Measurements from ENCODE around the gene RHEB. TPM values are rescaled to one million over a fixed set of nuclear protein-coding genes. Genes with fewer than 3 reads are reported as not detected.

RHEB gene
- total RNA-seq, 1 donor from 2014 or later, result 113 TPM

DNA sequence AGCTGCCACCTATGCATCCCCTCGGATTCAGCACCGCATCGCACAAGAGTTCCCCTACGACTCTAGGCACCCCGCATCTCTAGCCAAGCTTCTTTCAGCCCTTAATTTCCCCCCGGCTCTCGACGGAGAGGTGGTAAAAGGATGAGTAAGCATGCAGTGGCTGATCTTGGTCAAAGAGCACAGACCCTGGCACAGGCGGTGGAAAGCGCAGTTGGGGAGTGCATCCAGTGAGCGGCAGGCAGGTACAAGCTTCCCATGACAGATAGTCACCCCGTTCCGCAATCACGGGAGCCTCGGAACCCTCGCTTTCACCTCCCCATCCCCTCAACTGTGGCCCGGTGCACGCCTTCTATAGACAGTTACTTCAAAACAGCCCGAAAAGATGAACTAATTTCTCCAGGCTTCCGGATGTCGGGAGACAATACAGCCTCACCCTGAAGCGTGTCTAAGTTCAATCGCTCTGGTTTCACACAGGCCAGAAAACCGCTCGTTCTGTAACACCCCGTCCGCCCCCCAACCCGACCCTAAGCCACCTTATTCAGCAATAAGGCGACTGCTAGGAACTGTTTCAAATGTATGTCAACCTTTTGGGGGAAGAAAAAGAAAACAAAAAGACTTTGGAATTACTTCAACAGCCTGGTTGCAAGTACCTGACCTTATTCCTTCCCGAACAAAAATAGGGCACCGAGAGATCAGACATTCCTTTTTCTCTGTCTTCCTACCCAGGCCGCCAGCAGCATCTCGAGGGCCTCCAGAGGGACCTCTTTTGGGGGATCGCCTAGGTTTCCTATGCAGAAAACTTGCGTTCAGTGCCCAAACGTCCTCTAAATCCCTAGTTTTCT, 1.4 kb downstream of the RHEB start:
- peak overlapping the region; percentile 77 for H3K4me3 ChIP-seq
- intact Hi-C loops (cut with micrococcal nuclease), result no loop called here
- TF ChIP-seq, protein P1, sequence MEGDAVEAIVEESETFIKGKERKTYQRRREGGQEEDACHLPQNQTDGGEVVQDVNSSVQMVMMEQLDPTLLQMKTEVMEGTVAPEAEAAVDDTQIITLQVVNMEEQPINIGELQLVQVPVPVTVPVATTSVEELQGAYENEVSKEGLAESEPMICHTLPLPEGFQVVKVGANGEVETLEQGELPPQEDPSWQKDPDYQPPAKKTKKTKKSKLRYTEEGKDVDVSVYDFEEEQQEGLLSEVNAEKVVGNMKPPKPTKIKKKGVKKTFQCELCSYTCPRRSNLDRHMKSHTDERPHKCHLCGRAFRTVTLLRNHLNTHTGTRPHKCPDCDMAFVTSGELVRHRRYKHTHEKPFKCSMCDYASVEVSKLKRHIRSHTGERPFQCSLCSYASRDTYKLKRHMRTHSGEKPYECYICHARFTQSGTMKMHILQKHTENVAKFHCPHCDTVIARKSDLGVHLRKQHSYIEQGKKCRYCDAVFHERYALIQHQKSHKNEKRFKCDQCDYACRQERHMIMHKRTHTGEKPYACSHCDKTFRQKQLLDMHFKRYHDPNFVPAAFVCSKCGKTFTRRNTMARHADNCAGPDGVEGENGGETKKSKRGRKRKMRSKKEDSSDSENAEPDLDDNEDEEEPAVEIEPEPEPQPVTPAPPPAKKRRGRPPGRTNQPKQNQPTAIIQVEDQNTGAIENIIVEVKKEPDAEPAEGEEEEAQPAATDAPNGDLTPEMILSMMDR (IDR thresholded peaks at IDR 0.05; ENCODE audit: borderline replicate concordance), result no peak
- H3K9me3 ChIP-seq (replicated peaks), result no peaks in the 10 kb centered on the region
- peak overlapping the region; percentile 99 for H3K27ac ChIP-seq (replicated peaks)
- peak; percentile 54 for DNase-seq
- no peaks in the 10 kb centered on the region for H3K27me3 ChIP-seq (ENCODE audit: low read depth)
- no peaks in the 10 kb centered on the region for H3K36me3 ChIP-seq
- peaks cover 54% of the 10 kb centered on the region for H3K4me1 ChIP-seq

GRCh38 chr7:151517601-151518104, 2.0 kb downstream of the RHEB start:
- TF ChIP-seq, protein P1 (IDR thresholded peaks at IDR 0.05; ENCODE audit: borderline replicate concordance), result no peak
- Histone ChIP-seq H3K9me3 (replicated peaks) (no peaks in the 10 kb centered on the region), H3K27me3 (ENCODE audit: low read depth) (no peaks in the 10 kb centered on the region), H3K4me3 (peak overlapping the region; percentile 77), H3K27ac (replicated peaks) (peak overlapping the region; percentile 99), H3K4me1 (peaks cover 61% of the 10 kb centered on the region), H3K36me3 (no peaks in the 10 kb centered on the region)
- no peak for DNase-seq
- intact Hi-C loops (cut with micrococcal nuclease), result no loop called here

DNA sequence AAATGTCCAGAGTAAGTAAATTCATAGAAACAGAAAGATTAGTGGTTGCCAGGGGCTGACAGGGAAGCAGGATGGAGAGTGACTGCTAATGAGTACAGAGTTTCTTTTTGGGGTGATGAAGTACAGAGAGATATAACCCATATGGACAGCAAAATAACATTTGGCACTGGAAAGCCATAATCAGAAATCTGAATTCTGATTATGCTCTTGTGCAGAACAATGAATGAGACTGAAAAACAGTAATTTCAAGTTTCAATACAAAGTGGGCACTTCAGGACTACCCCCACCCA, 4.5 kb downstream of the RHEB start:
- Histone ChIP-seq H3K4me3 (no peak overlapping the region), H3K27me3 (ENCODE audit: low read depth) (no peaks in the 10 kb centered on the region), H3K27ac (replicated peaks) (no peak overlapping the region), H3K9me3 (replicated peaks) (no peaks in the 10 kb centered on the region), H3K4me1 (peaks cover 76% of the 10 kb centered on the region), H3K36me3 (no peaks in the 10 kb centered on the region)
- no peak for DNase-seq
- TF ChIP-seq, protein P1 (IDR thresholded peaks at IDR 0.05; ENCODE audit: borderline replicate concordance), result no peak
- intact Hi-C loops (cut with micrococcal nuclease), result no loop called here

DNA sequence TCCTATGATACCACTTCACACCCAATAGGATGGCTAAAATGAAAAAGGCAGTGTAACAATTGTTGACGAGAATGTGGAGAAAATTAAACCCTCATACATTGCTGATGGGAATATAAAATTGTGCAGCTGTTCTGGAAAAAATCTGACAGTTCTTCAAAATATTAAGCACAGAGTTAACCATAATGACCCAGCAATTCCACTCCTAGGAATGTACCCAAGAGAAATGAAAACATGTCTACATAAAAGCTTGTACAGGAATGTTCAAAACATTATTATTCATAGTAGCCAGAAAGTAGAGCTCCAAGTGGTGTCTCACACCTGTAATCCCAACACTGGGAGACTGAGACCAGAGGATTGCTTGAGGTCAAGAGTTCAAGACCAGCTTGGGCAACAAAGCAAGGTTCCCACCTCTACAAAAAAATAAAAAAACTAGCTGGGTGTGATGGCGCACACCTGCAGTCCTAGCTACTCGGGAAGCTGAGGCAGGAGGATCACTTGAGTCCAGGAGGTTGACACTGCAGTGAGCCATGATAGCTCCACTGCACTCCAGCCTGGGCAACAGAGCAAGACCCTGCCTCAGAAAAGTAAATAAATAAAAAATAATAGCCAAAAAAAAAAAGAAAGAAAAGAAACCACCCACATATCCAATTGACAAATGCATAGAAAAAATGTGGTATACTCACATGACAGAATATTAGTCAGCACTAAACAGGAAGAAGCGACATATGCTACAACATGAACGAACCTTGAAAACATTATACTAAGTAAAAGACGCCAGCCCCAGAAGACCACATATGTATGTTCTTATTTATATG, 5.0 kb downstream of the RHEB start:
- DNase-seq, result no peak
- intact Hi-C loops (cut with micrococcal nuclease), result no loop called here
- no peaks in the 10 kb centered on the region for H3K36me3 ChIP-seq
- H3K27me3 ChIP-seq (ENCODE audit: low read depth), result no peaks in the 10 kb centered on the region
- H3K4me1 ChIP-seq, result peaks cover 80% of the 10 kb centered on the region
- no peak overlapping the region for H3K4me3 ChIP-seq
- H3K9me3 ChIP-seq (replicated peaks), result no peaks in the 10 kb centered on the region
- TF ChIP-seq, protein P1 (IDR thresholded peaks at IDR 0.05; ENCODE audit: borderline replicate concordance), result no peak
- no peak overlapping the region for H3K27ac ChIP-seq (replicated peaks)

DNA sequence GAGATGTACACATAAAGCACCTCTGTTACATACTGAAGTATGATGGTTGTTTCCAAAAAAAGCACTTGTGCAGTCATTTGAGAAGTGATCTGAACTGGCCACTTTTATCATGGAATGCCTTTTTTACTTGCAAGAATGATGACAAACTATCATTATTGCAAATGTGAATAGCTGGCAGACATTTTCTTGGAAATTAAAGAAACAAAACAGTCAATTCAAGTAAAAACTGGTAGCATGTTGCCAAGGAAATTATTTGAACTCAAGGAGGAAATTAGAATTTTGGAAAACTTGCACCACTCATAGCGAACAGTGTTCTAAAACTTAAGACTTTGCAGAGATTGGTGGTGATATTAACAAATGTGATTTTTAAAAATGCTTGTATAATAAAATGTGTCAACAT, 6.6 kb downstream of the RHEB start:
- H3K4me1 ChIP-seq, result peaks cover 87% of the 10 kb centered on the region

More for the DNA sequence above, 6.6 kb downstream of the RHEB start:
- H3K27ac ChIP-seq (replicated peaks), result peak overlapping the region; percentile 42
- intact Hi-C loops (cut with micrococcal nuclease), result no loop called here
- H3K4me3 ChIP-seq, result no peak overlapping the region
- H3K9me3 ChIP-seq (replicated peaks), result no peaks in the 10 kb centered on the region
- no peak for DNase-seq
- H3K36me3 ChIP-seq, result no peaks in the 10 kb centered on the region
- TF ChIP-seq, protein P1 (IDR thresholded peaks at IDR 0.05; ENCODE audit: borderline replicate concordance), result no peak
- H3K27me3 ChIP-seq (ENCODE audit: low read depth), result no peaks in the 10 kb centered on the region

All from left ventricle myocardium inferior (tissue), 1 donor.